Measurements from ENCODE around the gene FBXW10B.
"Not testable (repeated sequence)": the region's sequence is repeated elsewhere in the genome, so short reads cannot be mapped to it uniquely, and the experiment has no call there.

Gene FBXW10B

DNA sequence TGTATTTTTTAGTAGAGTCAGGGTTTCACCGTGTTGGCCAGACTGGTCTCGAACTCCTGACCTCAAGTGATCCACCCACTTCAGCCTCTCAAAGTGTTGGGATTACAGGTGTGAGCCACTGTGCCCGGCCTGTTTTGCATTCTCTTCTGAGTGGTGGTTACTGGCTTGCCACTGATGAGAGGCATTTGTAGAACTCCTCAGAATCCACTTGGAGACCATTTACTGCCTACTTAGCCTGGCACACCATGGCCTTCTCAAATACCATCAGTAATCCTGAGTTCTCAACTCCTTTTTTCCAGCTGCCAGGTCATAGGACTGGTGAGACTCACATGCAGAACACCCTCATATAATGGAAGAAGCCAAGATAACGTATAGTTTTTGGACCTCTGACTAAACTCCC, 22.5 kb upstream of the FBXW10B start:
- in situ Hi-C loops (cut with MboI; ENCODE audit: low sequenced_read_pairs) = not testable (repeated sequence)

GRCh38 chr17:15630930-15631453, 11.5 kb upstream of the FBXW10B start:
- in situ Hi-C loops (cut with MboI; ENCODE audit: low sequenced_read_pairs) = not testable (repeated sequence)

- in situ Hi-C loops (cut with MboI; ENCODE audit: low sequenced_read_pairs) = not testable (repeated sequence)
Observed at GRCh38 chr17:15629991-15630390, 10.5 kb upstream of the FBXW10B start.

GRCh38 chr17:15623661-15624209, 4.2 kb upstream of the FBXW10B start:
- in situ Hi-C loops (cut with MboI; ENCODE audit: low sequenced_read_pairs) = not testable (repeated sequence)

GRCh38 chr17:15623255-15623654, 3.8 kb upstream of the FBXW10B start:
- in situ Hi-C loops (cut with MboI; ENCODE audit: low sequenced_read_pairs) = not testable (repeated sequence)

- in situ Hi-C loops (cut with MboI; ENCODE audit: low sequenced_read_pairs) = not testable (repeated sequence)
Observed at GRCh38 chr17:15622124-15622523, 2.6 kb upstream of the FBXW10B start.

DNA sequence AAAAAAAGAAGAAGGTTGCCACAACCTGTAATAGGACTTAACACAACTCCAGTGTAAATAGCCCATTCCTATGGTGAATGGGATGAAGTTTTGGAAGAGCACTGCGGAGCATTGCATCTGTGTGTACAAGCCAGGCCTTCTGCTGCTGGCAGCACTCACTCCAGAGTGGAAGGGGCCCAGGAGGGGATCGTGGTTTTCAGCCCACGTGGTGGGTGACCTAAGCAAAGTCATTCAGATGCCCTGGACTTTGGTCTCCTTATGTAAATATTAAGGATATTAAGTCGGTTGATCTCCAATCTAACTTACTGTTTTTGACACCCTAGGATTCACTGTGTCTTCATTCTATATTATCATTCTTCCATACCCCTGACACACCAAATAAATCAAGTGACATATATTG, 2.7 kb downstream of the FBXW10B start:
- in situ Hi-C loops (cut with MboI; ENCODE audit: low sequenced_read_pairs) = not testable (repeated sequence)

DNA sequence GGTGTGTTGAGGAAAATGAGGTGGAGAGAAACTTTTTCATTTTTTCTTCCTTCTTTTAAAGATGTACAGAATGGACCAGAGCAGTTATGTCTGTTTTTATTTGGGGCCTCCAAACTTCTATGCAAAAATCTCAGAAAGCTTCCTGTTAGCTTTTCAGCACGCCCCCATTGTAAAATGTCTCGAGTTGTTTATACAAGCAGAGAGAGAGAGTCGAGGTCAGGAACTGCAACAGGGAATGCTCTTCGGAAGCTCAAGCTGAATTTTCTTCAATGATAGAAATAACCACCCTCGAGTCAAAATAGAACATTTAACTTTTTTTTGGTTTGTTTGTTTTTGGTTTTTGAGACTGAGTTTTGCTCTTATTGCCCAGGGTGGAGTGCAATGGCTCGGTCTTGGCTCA, 3.7 kb downstream of the FBXW10B start:
- in situ Hi-C loops (cut with MboI; ENCODE audit: low sequenced_read_pairs) = not testable (repeated sequence)

GRCh38 chr17:15613111-15613510, 6.4 kb downstream of the FBXW10B start:
- in situ Hi-C loops (cut with MboI; ENCODE audit: low sequenced_read_pairs) = not testable (repeated sequence)

GRCh38 chr17:15592960-15593359, 26.5 kb downstream of the FBXW10B start:
- in situ Hi-C loops (cut with MboI; ENCODE audit: low sequenced_read_pairs) = not testable (repeated sequence)

GRCh38 chr17:15591986-15592385, 27.5 kb downstream of the FBXW10B start:
- in situ Hi-C loops (cut with MboI; ENCODE audit: low sequenced_read_pairs) = not testable (repeated sequence)

GRCh38 chr17:15590844-15591243, 28.7 kb downstream of the FBXW10B start:
- in situ Hi-C loops (cut with MboI; ENCODE audit: low sequenced_read_pairs) = not testable (repeated sequence)

GRCh38 chr17:15589544-15590536, 29.7 kb downstream of the FBXW10B start:
- in situ Hi-C loops (cut with MboI; ENCODE audit: low sequenced_read_pairs) = not testable (repeated sequence)

DNA sequence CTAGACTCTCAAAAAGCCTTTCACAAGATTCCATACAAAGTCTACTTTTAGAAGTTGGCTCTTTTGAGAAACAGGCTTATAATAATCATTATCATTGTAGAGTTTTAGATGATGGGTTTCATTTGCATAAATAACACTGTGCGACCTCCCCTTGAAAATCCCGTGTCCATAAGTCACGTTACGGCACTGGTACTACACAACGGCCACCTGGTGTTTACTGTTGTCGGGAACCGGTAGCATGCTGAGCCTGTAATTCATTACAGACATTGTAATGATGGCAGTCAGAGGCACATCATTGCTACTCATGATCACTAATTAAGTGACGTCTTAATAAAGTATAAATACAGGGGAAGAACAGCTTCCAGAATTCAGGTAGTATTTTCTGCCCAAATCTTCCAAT, 31.5 kb downstream of the FBXW10B start:
- in situ Hi-C loops (cut with MboI; ENCODE audit: low sequenced_read_pairs) = not testable (repeated sequence)

DNA sequence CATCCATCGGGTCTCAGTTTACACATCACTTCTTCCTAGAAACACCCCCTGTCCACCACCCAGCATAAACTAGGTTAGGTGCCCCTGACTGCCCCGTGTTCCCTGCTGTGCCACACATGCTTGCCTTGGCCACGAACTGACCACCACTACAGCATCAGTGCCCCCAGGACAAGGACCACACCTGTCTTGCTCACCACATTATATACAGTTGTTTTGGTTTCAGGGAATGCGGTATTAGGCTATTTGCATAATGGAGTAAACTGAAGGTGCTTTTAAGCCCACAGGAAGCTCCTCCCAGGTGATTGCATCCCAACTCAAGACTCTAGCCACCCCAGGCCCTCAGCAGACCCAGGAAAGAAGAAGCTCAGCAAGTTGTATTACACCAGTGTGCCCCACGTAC, 36.2 kb downstream of the FBXW10B start:
- in situ Hi-C loops (cut with MboI; ENCODE audit: low sequenced_read_pairs) = not testable (repeated sequence)

- in situ Hi-C loops (cut with MboI; ENCODE audit: low sequenced_read_pairs) = not testable (repeated sequence)
Observed at GRCh38 chr17:15581462-15581861, 38.0 kb downstream of the FBXW10B start.

GRCh38 chr17:15576848-15577247, 42.7 kb downstream of the FBXW10B start:
- in situ Hi-C loops (cut with MboI; ENCODE audit: low sequenced_read_pairs) = not testable (repeated sequence)

DNA sequence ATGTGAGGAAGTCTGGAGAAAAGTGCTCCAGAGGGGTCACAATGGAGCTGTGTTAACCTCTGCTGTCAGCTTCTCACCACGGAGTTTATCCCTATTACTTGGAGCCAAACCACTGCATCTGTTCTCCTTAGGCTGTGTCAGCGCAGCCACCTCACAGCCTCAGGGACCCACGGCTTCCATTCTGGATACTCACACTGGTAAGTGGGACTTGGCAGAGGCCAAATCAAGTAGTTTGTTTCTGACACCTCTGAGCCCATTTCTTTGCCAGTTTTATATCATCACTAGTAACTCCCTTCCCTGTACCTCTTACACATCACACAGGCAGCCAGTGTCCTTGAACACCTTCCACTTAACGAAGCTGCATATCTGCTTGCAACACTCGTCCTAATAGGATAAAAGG, 44.8 kb downstream of the FBXW10B start:
- in situ Hi-C loops (cut with MboI; ENCODE audit: low sequenced_read_pairs) = not testable (repeated sequence)

DNA sequence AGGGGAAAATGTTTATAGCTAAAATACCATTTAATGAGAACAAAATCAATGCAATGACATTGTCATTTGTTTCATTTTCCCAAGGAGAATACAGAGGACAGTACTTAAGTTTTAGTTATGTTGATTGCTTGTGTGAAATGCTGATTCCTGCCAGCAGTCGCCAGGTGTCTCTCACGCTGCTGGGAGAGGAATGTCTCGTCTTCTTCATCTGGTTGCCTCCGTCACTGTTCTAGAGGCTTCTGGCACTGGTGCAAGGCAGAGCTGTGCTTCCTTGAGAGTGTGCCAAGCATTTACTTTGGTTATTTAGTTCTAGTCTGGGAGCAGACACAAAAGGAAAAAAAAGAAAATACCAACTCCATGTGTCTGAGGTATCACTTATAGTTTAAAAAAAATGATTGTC, 45.6 kb downstream of the FBXW10B start:
- in situ Hi-C loops (cut with MboI; ENCODE audit: low sequenced_read_pairs) = not testable (repeated sequence)
